Measurements from ENCODE around the gene LRP1-AS.
A peak's percentile ranks its signal among the peaks of the same experiment; 100 is the strongest.
"Not testable (repeated sequence)": the region's sequence is repeated elsewhere in the genome, so short reads cannot be mapped to it uniquely, and the experiment has no call there.

The LRP1-AS gene

GRCh38 chr12:57124261-57124877 is 23.1 kb downstream of the LRP1-AS start:
- Histone ChIP-seq H4K5ac (ENCODE audit: low read length) (no peak overlapping the region), H3K23ac (ENCODE audit: low read length) (no peak overlapping the region), H3K4me1 (ENCODE audit: control insufficient read depth, low read depth, low read length) (no peaks in the 10 kb centered on the region), H3K18ac (ENCODE audit: low read length) (no peak overlapping the region), H2BK15ac (replicated peaks; ENCODE audit: low read depth) (no peak overlapping the region), H2BK5ac (ENCODE audit: low read length) (no peak overlapping the region), H3K27ac (ENCODE audit: low read depth, low read length) (no peak overlapping the region), H3K27me3 (ENCODE audit: insufficient read depth, low read length, poor library complexity) (no peaks in the 10 kb centered on the region), H3K4ac (ENCODE audit: low read depth, low read length) (no peak overlapping the region), H3K79me1 (ENCODE audit: low read length) (no peaks in the 10 kb centered on the region), H3K36me3 (ENCODE audit: control insufficient read depth, insufficient read depth, low read length) (no peaks in the 10 kb centered on the region), H3K56ac (ENCODE audit: low read length) (no peak overlapping the region), H2BK120ac (ENCODE audit: low read depth, low read length) (no peak overlapping the region), H4K8ac (ENCODE audit: low read depth, low read length) (no peak overlapping the region), H2AK5ac (ENCODE audit: low read length) (no peak overlapping the region), H3K79me2 (ENCODE audit: control insufficient read depth, insufficient read depth, low read length) (peaks cover 3% of the 10 kb centered on the region), H3K4me2 (ENCODE audit: low read length) (no peak overlapping the region), H3K9ac (ENCODE audit: low read length) (peak overlapping the region; percentile 5), H3K4me3 (ENCODE audit: low read length) (no peak overlapping the region)
- peak; percentile 83 for DNase-seq
- no CpG with 5 or more reads among the region's 10 CpGs for WGBS (ENCODE audit: extremely low coverage, insufficient coverage, low lambda C conversion rate)

- WGBS (ENCODE audit: extremely low coverage, insufficient coverage, low lambda C conversion rate), result no CpG with 5 or more reads among the region's 2 CpGs
- DNase-seq, result no peak
- Histone ChIP-seq H3K23ac (ENCODE audit: low read length) (no peak overlapping the region), H3K4me3 (ENCODE audit: low read length) (no peak overlapping the region), H2AK5ac (ENCODE audit: low read length) (no peak overlapping the region), H3K4me1 (ENCODE audit: control insufficient read depth, low read depth, low read length) (no peaks in the 10 kb centered on the region), H2BK5ac (ENCODE audit: low read length) (no peak overlapping the region), H3K27me3 (ENCODE audit: insufficient read depth, low read length, poor library complexity) (no peaks in the 10 kb centered on the region), H3K56ac (ENCODE audit: low read length) (no peak overlapping the region), H3K36me3 (ENCODE audit: control insufficient read depth, insufficient read depth, low read length) (no peaks in the 10 kb centered on the region), H3K79me1 (ENCODE audit: low read length) (no peaks in the 10 kb centered on the region), H4K5ac (ENCODE audit: low read length) (no peak overlapping the region), H3K4me2 (ENCODE audit: low read length) (no peak overlapping the region), H3K9ac (ENCODE audit: low read length) (no peak overlapping the region), H3K18ac (ENCODE audit: low read length) (no peak overlapping the region), H2BK15ac (replicated peaks; ENCODE audit: low read depth) (no peak overlapping the region), H2BK120ac (ENCODE audit: low read depth, low read length) (no peak overlapping the region), H3K27ac (ENCODE audit: low read depth, low read length) (no peak overlapping the region), H4K8ac (ENCODE audit: low read depth, low read length) (no peak overlapping the region), H3K79me2 (ENCODE audit: control insufficient read depth, insufficient read depth, low read length) (peaks cover 2% of the 10 kb centered on the region), H3K4ac (ENCODE audit: low read depth, low read length) (no peak overlapping the region)
These were observed 23.6 kb downstream of the LRP1-AS start for GRCh38 chr12:57123813-57124212.

GRCh38 chr12:57120718-57121117 is 26.7 kb downstream of the LRP1-AS start:
- not testable (repeated sequence) for H3K56ac ChIP-seq (ENCODE audit: low read length); H2BK15ac ChIP-seq (replicated peaks; ENCODE audit: low read depth); H3K79me1 ChIP-seq (ENCODE audit: low read length); H3K27ac ChIP-seq (ENCODE audit: low read depth, low read length); H3K4me1 ChIP-seq (ENCODE audit: control insufficient read depth, low read depth, low read length); DNase-seq; H3K23ac ChIP-seq (ENCODE audit: low read length); H3K27me3 ChIP-seq (ENCODE audit: insufficient read depth, low read length, poor library complexity); H3K9ac ChIP-seq (ENCODE audit: low read length); H3K4me3 ChIP-seq (ENCODE audit: low read length); H3K4ac ChIP-seq (ENCODE audit: low read depth, low read length); H2BK120ac ChIP-seq (ENCODE audit: low read depth, low read length); H3K18ac ChIP-seq (ENCODE audit: low read length); H2AK5ac ChIP-seq (ENCODE audit: low read length); H3K4me2 ChIP-seq (ENCODE audit: low read length); H2BK5ac ChIP-seq (ENCODE audit: low read length); H4K5ac ChIP-seq (ENCODE audit: low read length); H3K79me2 ChIP-seq (ENCODE audit: control insufficient read depth, insufficient read depth, low read length); H4K8ac ChIP-seq (ENCODE audit: low read depth, low read length); H3K36me3 ChIP-seq (ENCODE audit: control insufficient read depth, insufficient read depth, low read length)
- WGBS (ENCODE audit: extremely low coverage, insufficient coverage, low lambda C conversion rate), result no CpG with 5 or more reads among the region's 11 CpGs

DNA sequence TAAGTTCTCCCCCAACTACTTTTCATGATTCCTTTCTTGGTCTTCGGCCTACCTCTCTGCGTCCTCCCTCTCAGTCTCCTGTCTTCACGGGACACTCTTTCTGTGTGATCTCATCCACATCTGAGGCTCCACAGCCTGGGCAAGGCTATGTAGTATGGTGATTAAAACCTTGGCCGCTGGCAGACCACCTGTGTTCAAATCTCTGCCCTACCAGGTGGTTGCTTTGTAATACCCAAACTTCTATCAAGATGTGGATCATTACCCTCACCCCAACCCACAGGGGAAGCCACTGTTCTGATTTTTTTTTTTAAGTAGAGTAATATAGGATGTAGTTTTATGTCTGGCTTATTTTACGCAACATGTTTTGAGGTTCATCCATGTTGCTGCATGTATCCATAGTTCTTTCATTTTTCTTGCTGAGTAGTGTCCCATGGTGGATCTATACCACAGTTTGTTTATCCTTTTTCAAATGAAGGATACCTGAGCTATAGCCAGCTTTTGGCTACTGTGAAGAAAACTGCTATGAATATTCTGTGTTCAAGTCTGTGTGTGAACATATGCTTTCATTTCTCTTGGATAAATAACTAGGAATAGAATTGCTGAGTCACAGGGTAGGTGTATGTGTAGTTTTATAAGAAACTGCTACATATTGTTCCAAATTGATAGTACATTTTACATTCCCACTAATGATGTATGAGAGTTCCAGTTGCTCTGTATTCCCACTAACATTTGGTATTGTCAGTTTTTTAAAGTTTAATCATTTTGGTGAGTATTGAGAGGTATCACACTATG is 27.9 kb downstream of the LRP1-AS start:
- H3K36me3 ChIP-seq (ENCODE audit: control insufficient read depth, insufficient read depth, low read length), result no peaks in the 10 kb centered on the region
- H4K8ac ChIP-seq (ENCODE audit: low read depth, low read length), result no peak overlapping the region
- H3K9ac ChIP-seq (ENCODE audit: low read length), result no peak overlapping the region
- no peak overlapping the region for H3K23ac ChIP-seq (ENCODE audit: low read length)
- no peak overlapping the region for H2AK5ac ChIP-seq (ENCODE audit: low read length)
- no peak overlapping the region for H3K18ac ChIP-seq (ENCODE audit: low read length)
- no peak overlapping the region for H3K4me3 ChIP-seq (ENCODE audit: low read length)
- H3K4me1 ChIP-seq (ENCODE audit: control insufficient read depth, low read depth, low read length), result no peaks in the 10 kb centered on the region
- no peak overlapping the region for H4K5ac ChIP-seq (ENCODE audit: low read length)
- WGBS (ENCODE audit: extremely low coverage, insufficient coverage, low lambda C conversion rate), result no CpG with 5 or more reads among the region's 5 CpGs
- no peak overlapping the region for H2BK120ac ChIP-seq (ENCODE audit: low read depth, low read length)
- no peaks in the 10 kb centered on the region for H3K79me1 ChIP-seq (ENCODE audit: low read length)
- no peaks in the 10 kb centered on the region for H3K79me2 ChIP-seq (ENCODE audit: control insufficient read depth, insufficient read depth, low read length)
- H2BK15ac ChIP-seq (replicated peaks; ENCODE audit: low read depth), result no peak overlapping the region
- no peak overlapping the region for H3K4ac ChIP-seq (ENCODE audit: low read depth, low read length)
- no peak overlapping the region for H3K27ac ChIP-seq (ENCODE audit: low read depth, low read length)
- no peak for DNase-seq
- H3K27me3 ChIP-seq (ENCODE audit: insufficient read depth, low read length, poor library complexity), result no peaks in the 10 kb centered on the region
- H3K4me2 ChIP-seq (ENCODE audit: low read length), result no peak overlapping the region
- no peak overlapping the region for H2BK5ac ChIP-seq (ENCODE audit: low read length)
- H3K56ac ChIP-seq (ENCODE audit: low read length), result no peak overlapping the region

GRCh38 chr12:57118711-57119271 is 28.6 kb downstream of the LRP1-AS start:
- no CpG with 5 or more reads among the region's 1 CpG for WGBS (ENCODE audit: extremely low coverage, insufficient coverage, low lambda C conversion rate)
- no peak overlapping the region for H2BK120ac ChIP-seq (ENCODE audit: low read depth, low read length)
- H3K27ac ChIP-seq (ENCODE audit: low read depth, low read length), result no peak overlapping the region
- no peak overlapping the region for H4K8ac ChIP-seq (ENCODE audit: low read depth, low read length)
- no peaks in the 10 kb centered on the region for H3K79me1 ChIP-seq (ENCODE audit: low read length)
- H3K9ac ChIP-seq (ENCODE audit: low read length), result no peak overlapping the region
- H3K23ac ChIP-seq (ENCODE audit: low read length), result no peak overlapping the region
- H3K79me2 ChIP-seq (ENCODE audit: control insufficient read depth, insufficient read depth, low read length), result no peaks in the 10 kb centered on the region
- H2BK5ac ChIP-seq (ENCODE audit: low read length), result no peak overlapping the region
- no peak overlapping the region for H2BK15ac ChIP-seq (replicated peaks; ENCODE audit: low read depth)
- no peaks in the 10 kb centered on the region for H3K27me3 ChIP-seq (ENCODE audit: insufficient read depth, low read length, poor library complexity)
- no peak overlapping the region for H2AK5ac ChIP-seq (ENCODE audit: low read length)
- DNase-seq, result no peak
- no peak overlapping the region for H3K56ac ChIP-seq (ENCODE audit: low read length)
- H3K18ac ChIP-seq (ENCODE audit: low read length), result no peak overlapping the region
- H4K5ac ChIP-seq (ENCODE audit: low read length), result no peak overlapping the region
- H3K4me2 ChIP-seq (ENCODE audit: low read length), result no peak overlapping the region
- no peaks in the 10 kb centered on the region for H3K4me1 ChIP-seq (ENCODE audit: control insufficient read depth, low read depth, low read length)
- no peaks in the 10 kb centered on the region for H3K36me3 ChIP-seq (ENCODE audit: control insufficient read depth, insufficient read depth, low read length)
- H3K4me3 ChIP-seq (ENCODE audit: low read length), result no peak overlapping the region
- no peak overlapping the region for H3K4ac ChIP-seq (ENCODE audit: low read depth, low read length)
